Brain pericyte (primary cell): Measurements from ENCODE around the gene NDP.
"Not testable (repeated sequence)": the region's sequence is repeated elsewhere in the genome, so short reads cannot be mapped to it uniquely, and the experiment has no call there.

Experiments
- DNase-seq: peaks from one replicate; pipeline ENCODE4 v3.0.0-alpha.2; 2012; ENCODE audit warnings: low read depth, low spot score

NDP gene

GRCh38 chrX:43971966-43972961 lies 926 bp downstream of the NDP start:
- no peak for DNase-seq

GRCh38 chrX:43970528-43970927 lies 2.7 kb downstream of the NDP start:
- no peak for DNase-seq

GRCh38 chrX:43969504-43970501 lies 3.4 kb downstream of the NDP start:
- DNase-seq = no peak

GRCh38 chrX:43968359-43968781 lies 4.8 kb downstream of the NDP start:
- DNase-seq = no peak

GRCh38 chrX:43964936-43965335 lies 8.3 kb downstream of the NDP start:
- DNase-seq = no peak

- no peak for DNase-seq
These were observed 9.5 kb downstream of the NDP start for GRCh38 chrX:43963726-43964125.

- DNase-seq = no peak
These were observed 10.6 kb downstream of the NDP start for GRCh38 chrX:43962636-43963035.

- no peak for DNase-seq
These were observed 11.5 kb downstream of the NDP start for GRCh38 chrX:43961699-43962098.

- peak; percentile 16 for DNase-seq
These were observed 14.7 kb downstream of the NDP start for GRCh38 chrX:43958529-43958928.

GRCh38 chrX:43956034-43956433 lies 17.2 kb downstream of the NDP start:
- DNase-seq = no peak

- no peak for DNase-seq
These were observed 20.0 kb downstream of the NDP start for GRCh38 chrX:43953218-43953617.

- DNase-seq = no peak
These were observed 23.5 kb downstream of the NDP start for GRCh38 chrX:43949669-43950068.

GRCh38 chrX:43940816-43941474 lies 32.2 kb downstream of the NDP start:
- no peak for DNase-seq

- DNase-seq = no peak
These were observed 33.8 kb downstream of the NDP start for GRCh38 chrX:43939187-43939926.

- DNase-seq = not testable (repeated sequence)
These were observed 51.2 kb downstream of the NDP start for GRCh38 chrX:43922032-43922431.

GRCh38 chrX:43910772-43911171 lies 62.4 kb downstream of the NDP start:
- not testable (repeated sequence) for DNase-seq

- no peak for DNase-seq
These were observed 63.2 kb downstream of the NDP start for GRCh38 chrX:43910012-43910411.

- DNase-seq = no peak
These were observed 64.0 kb downstream of the NDP start for GRCh38 chrX:43909141-43909540.

- no peak for DNase-seq
These were observed 73.0 kb downstream of the NDP start for GRCh38 chrX:43899878-43900815.
